Caco-2 (cell line): Measurements from ENCODE around the gene TNRC6B. TPM values are rescaled to one million over a fixed set of nuclear protein-coding genes. Genes with fewer than 3 reads are reported as not detected.

Experiments used
- BruUV-seq: library from RNA; stranded (reverse); fragments of 400-500 nt; replicated peaks from 2 replicates; lab custom pipeline; 2021; lab: Mats Ljungman, UMichigan
- CTCF ChIA-PET: fragments of 300-600 bp; sonication (Branson Sonifier 250); formaldehyde crosslinking; loops from one replicate; lab custom pipeline; 2022; ENCODE audit warnings: antibody characterized with exemption; lab: Charles Lee
- POLR2A ChIA-PET: fragments of 300-600 bp; sonication (Branson Sonifier 250); formaldehyde crosslinking; loops from one replicate; lab custom pipeline; 2022; ENCODE audit warnings: antibody characterized with exemption; lab: Charles Lee
- DNase-seq, 2 experiments: peaks; one replicate each; pipeline versions ENCODE4 v3.0.0 to v3.0.0-alpha.2; 2020 to 2022
- H3K27me3 ChIP-seq: replicated peaks from 2 replicates; pipeline ENCODE4 v1.6.0; 2011; ENCODE audit warnings: low read length; ENCODE audit not compliant: control insufficient read depth, insufficient read depth
- H3K36me3 ChIP-seq: 2 replicates; pipeline ENCODE4 v1.5.1; 2011; ENCODE audit warnings: low read length; ENCODE audit not compliant: control insufficient read depth, insufficient read depth
- H3K4me1 ChIP-seq: fragments of 250-450 bp; sonication (Bioruptor Pico); 2 replicates; pipeline ENCODE4 v1.5.1; 2020; ENCODE audit warnings: mild to moderate bottlenecking
- H3K4me3 ChIP-seq: 2 replicates; pipeline ENCODE4 v1.5.1; 2011; ENCODE audit warnings: low read depth, mild to moderate bottlenecking, control low read depth, low read length
- H3K9me3 ChIP-seq: fragments of 250-450 bp; sonication (Bioruptor Pico); 2 replicates; pipeline ENCODE4 v1.5.1; 2020; ENCODE audit warnings: mild to moderate bottlenecking, moderate library complexity
- H3K27ac Mint-ChIP-seq: one replicate; pipeline ENCODE4 v1.8.0; 2022; ENCODE audit warnings: mixed read lengths; ENCODE audit not compliant: unreplicated experiment
- H3K27me3 Mint-ChIP-seq: one replicate; pipeline ENCODE4 v1.8.0; 2022; ENCODE audit warnings: mixed read lengths; ENCODE audit not compliant: insufficient read depth, unreplicated experiment
- H3K36me3 Mint-ChIP-seq: one replicate; pipeline ENCODE4 v1.8.0; 2022; ENCODE audit warnings: mild to moderate bottlenecking, mixed read lengths; ENCODE audit not compliant: insufficient read depth, unreplicated experiment
- H3K4me1 Mint-ChIP-seq: one replicate; pipeline ENCODE4 v1.8.0; 2022; ENCODE audit warnings: low read depth, mixed read lengths; ENCODE audit not compliant: unreplicated experiment
- H3K4me3 Mint-ChIP-seq: one replicate; pipeline ENCODE4 v1.8.0; 2022; ENCODE audit warnings: mild to moderate bottlenecking, moderate library complexity, mixed read lengths; ENCODE audit not compliant: unreplicated experiment
- H3K9me3 Mint-ChIP-seq: one replicate; pipeline ENCODE4 v1.8.0; 2022; ENCODE audit warnings: mixed read lengths; ENCODE audit not compliant: unreplicated experiment
- CTCF ChIP-seq, 2 experiments: fragments of 200-600 bp in 1 of 2; IDR thresholded peaks; 1 replicate in 1 of 2; 2 replicates in 1 of 2; pipeline versions ENCODE4 v1.5.1 to v1.8.0; 2011 to 2022; ENCODE audit warnings: antibody characterized with exemption in 1 of 2, control low read depth in 1 of 2, inconsistent platforms in 1 of 2, low read depth in 1 of 2, low read length in 1 of 2, mild to moderate bottlenecking in 1 of 2, moderate library complexity in 1 of 2; ENCODE audit not compliant: insufficient read depth in 1 of 2, severe bottlenecking in 1 of 2, unreplicated experiment in 1 of 2
- intact Hi-C: fragments of 100-400 bp; cut with micrococcal nuclease; formaldehyde crosslinking; loops from one replicate; pipeline ENCODE4 v1.10.0; 2022; ENCODE audit not compliant: unreplicated experiment
- total RNA-seq: library from RNA; stranded (reverse); gene quantifications from 2 replicates; pipeline ENCODE4 v1.2.3, GENCODE V29; 2022

The TNRC6B gene
- total RNA-seq, 1 experiment from 2014 or later: 23.5 TPM

DNA sequence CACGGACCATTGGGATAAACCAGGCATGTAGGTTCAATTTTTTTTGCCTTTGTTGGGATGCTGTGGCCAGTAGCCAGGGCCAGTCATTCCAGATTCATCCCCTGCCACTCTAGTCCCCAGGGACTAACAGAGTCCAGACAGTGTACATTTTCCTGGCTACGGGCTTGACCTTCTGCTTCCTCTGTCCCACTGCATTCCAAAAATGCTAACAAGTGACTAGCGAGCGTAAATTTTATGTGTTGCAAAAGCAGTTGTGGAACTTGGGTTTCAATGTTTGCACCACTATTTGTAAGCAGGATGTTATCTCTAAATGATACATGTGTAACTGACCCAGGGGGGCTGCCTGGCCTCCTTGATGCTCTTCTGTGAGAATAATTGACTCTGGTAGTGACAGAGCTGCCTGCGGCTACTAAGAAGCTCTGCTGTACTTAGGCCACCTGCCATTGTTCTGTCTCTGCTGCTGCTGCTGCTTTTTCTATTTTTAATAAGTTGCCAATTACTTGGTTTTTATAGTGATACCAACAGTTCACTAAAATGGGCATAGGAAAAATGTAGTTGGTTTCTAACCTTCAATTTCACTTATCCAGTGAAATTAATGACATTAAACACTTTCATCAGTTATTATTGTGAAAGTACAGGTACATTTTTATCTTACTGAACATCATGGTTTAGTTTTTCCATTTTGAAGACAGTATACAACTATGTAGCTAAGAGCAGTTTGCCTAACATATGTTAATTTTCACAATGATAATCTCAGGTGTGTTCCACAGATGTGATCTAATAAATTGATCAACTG, 26.8 kb downstream of the TNRC6B start:
- Mint-ChIP-seq H3K4me3 (no peak overlapping the region), H3K4me1 (no peaks in the 10 kb centered on the region), H3K27ac (no peak overlapping the region), H3K27me3 (no peaks in the 10 kb centered on the region), H3K9me3 (no peaks in the 10 kb centered on the region), H3K36me3 (no peaks in the 10 kb centered on the region)
- peak in 1 of 2 experiments; percentile 14 for DNase-seq
- ChIA-PET POLR2A (no interaction called here), CTCF (no interaction called here)
- no peaks in the 10 kb centered on the region for H3K27me3 ChIP-seq
- H3K9me3 ChIP-seq: no peaks in the 10 kb centered on the region
- H3K4me1 ChIP-seq: no peaks in the 10 kb centered on the region
- H3K4me3 ChIP-seq: no peak overlapping the region
- no peaks in the 10 kb centered on the region for H3K36me3 ChIP-seq
- no peak for TF ChIP-seq CTCF (IDR thresholded peaks at IDR 0.05; ENCODE audit: insufficient read depth in 1 of 2, low read depth in 1 of 2, low read length in 1 of 2, severe bottlenecking in 1 of 2, unreplicated experiment in 1 of 2)
- intact Hi-C loops: no loop called here
- BruUV-seq: no TSS peak

DNA sequence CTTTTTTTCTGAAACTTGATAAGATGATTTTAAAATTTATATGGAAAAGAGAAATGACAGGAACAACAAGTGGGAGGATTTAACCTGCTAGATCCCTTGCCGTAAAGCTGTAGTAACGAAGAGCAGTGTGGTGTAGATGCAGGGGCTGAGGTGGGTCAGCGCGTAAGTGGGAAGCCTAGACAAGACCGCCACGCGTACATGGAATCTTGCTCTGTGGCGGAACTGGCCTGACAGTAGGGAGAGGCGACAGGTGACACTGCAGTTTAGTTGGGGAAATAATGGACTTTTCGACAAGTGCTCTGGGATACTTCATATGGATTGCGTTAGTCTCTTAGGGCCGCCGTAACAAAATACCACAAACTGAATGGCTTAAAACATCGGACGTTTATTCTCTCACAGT, 28.8 kb downstream of the TNRC6B start:
- Histone ChIP-seq H3K27me3 (no peaks in the 10 kb centered on the region), H3K4me3 (no peak overlapping the region), H3K36me3 (no peaks in the 10 kb centered on the region), H3K4me1 (no peaks in the 10 kb centered on the region), H3K9me3 (no peaks in the 10 kb centered on the region)
- Mint-ChIP-seq H3K36me3 (no peaks in the 10 kb centered on the region), H3K4me3 (no peak overlapping the region), H3K27me3 (no peaks in the 10 kb centered on the region), H3K9me3 (no peaks in the 10 kb centered on the region), H3K4me1 (no peaks in the 10 kb centered on the region), H3K27ac (no peak overlapping the region)
- ChIA-PET CTCF (no interaction called here), POLR2A (no interaction called here)
- TF ChIP-seq CTCF (IDR thresholded peaks at IDR 0.05; ENCODE audit: insufficient read depth in 1 of 2, low read depth in 1 of 2, low read length in 1 of 2, severe bottlenecking in 1 of 2, unreplicated experiment in 1 of 2): no peak
- DNase-seq: no peak
- intact Hi-C loops: no loop called here
- BruUV-seq: no TSS peak

DNA sequence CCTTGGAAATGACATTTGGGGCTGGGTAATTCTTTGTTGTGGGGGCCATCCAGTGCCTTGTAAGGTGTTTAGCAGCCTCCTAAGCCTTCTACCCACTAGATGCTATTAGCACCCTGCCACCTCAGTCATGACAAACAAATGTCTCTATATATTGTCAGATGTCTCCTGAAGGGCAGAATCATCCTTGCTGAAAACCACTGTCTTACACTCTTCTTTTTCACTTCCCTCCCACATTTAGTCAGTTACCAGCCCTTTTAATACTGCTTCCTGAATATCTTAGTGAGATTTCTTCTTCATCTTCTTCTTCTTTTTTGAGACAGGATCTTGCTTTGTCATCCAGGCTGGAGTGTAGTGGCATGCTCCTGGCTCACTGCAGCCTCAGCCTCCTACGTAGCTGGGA, 33.1 kb downstream of the TNRC6B start:
- no peaks in the 10 kb centered on the region for H3K9me3 Mint-ChIP-seq
- Histone ChIP-seq H3K4me1 (no peaks in the 10 kb centered on the region), H3K27me3 (no peaks in the 10 kb centered on the region), H3K36me3 (no peaks in the 10 kb centered on the region), H3K4me3 (no peak overlapping the region), H3K9me3 (no peaks in the 10 kb centered on the region)
- intact Hi-C loops: no loop called here
- ChIA-PET CTCF (no interaction called here), POLR2A (no interaction called here)
- DNase-seq: no peak
- no TSS peak for BruUV-seq
- no peaks in the 10 kb centered on the region for H3K36me3 Mint-ChIP-seq
- no peak overlapping the region for H3K4me3 Mint-ChIP-seq
- H3K27ac Mint-ChIP-seq: no peak overlapping the region
- no peak for TF ChIP-seq CTCF (IDR thresholded peaks at IDR 0.05; ENCODE audit: insufficient read depth in 1 of 2, low read depth in 1 of 2, low read length in 1 of 2, severe bottlenecking in 1 of 2, unreplicated experiment in 1 of 2)
- no peaks in the 10 kb centered on the region for H3K4me1 Mint-ChIP-seq
- no peaks in the 10 kb centered on the region for H3K27me3 Mint-ChIP-seq
